ENCODE data around the gene SPN. TPM values are rescaled to one million over a fixed set of nuclear protein-coding genes. Genes with fewer than 3 reads are reported as not detected.

SPN gene
- total and polyA plus RNA-seq, 9 of the 15 experiments (the other 6 are each of a cell fraction or from before 2014, with no cell fraction given): 24.3 to 225 (median 79.4) TPM

GRCh38 chr16:29710227-29711219, 47.5 kb downstream of the SPN start (continued):
- TF ChIP-seq MTF1 (CRISPR knock-in tag; IDR thresholded peaks at IDR 0.05; ENCODE audit: borderline replicate concordance) (no peak), ZZZ3 (IDR thresholded peaks at IDR 0.05) (no peak), GATA2 (CRISPR knock-in tag; IDR thresholded peaks at IDR 0.05) (no peak), RFX1 (IDR thresholded peaks at IDR 0.05) (no peak), SREBF2 (CRISPR knock-in tag; IDR thresholded peaks at IDR 0.05) (no peak), BCLAF1 (IDR thresholded peaks at IDR 0.05; ENCODE audit: borderline replicate concordance in 1 of 2, control insufficient read depth in 1 of 2, low read depth in 2 of 2, low read length in 1 of 2) (no peak), CREBBP (IDR thresholded peaks at IDR 0.05; ENCODE audit: low read depth, low read length) (no peak), ETV6 (IDR thresholded peaks at IDR 0.05; ENCODE audit: borderline replicate concordance in 1 of 2, low read depth in 2 of 2, low read length in 1 of 2) (no peak), ETV6 (CRISPR knock-in tag; IDR thresholded peaks at IDR 0.05; ENCODE audit: borderline replicate concordance) (no peak), CAMTA2 (CRISPR knock-in tag; conservative IDR thresholded peaks at IDR 0.05) (no peak), SMARCE1 (IDR thresholded peaks at IDR 0.05) (no peak), PHF21A (IDR thresholded peaks at IDR 0.05; ENCODE audit: borderline replicate concordance, low read depth) (peak; percentile 75; the same call in 1 of the 2 replicates), POLR2B (IDR thresholded peaks at IDR 0.05; ENCODE audit: low read depth, partially characterized antibody) (no peak), MITF (IDR thresholded peaks at IDR 0.05) (peak; percentile 77), TCF7L2 (IDR thresholded peaks at IDR 0.05; ENCODE audit: low read depth, low read length) (no peak), KLF1 (tag; IDR thresholded peaks at IDR 0.05) (no peak), EHMT2 (IDR thresholded peaks at IDR 0.05) (no peak), TAL1 (IDR thresholded peaks at IDR 0.05) (no peak)
